ENCODE data around the gene NUDT4.
"Not testable (repeated sequence)": the region's sequence is repeated elsewhere in the genome, so short reads cannot be mapped to it uniquely, and the experiment has no call there.

Gene NUDT4

DNA sequence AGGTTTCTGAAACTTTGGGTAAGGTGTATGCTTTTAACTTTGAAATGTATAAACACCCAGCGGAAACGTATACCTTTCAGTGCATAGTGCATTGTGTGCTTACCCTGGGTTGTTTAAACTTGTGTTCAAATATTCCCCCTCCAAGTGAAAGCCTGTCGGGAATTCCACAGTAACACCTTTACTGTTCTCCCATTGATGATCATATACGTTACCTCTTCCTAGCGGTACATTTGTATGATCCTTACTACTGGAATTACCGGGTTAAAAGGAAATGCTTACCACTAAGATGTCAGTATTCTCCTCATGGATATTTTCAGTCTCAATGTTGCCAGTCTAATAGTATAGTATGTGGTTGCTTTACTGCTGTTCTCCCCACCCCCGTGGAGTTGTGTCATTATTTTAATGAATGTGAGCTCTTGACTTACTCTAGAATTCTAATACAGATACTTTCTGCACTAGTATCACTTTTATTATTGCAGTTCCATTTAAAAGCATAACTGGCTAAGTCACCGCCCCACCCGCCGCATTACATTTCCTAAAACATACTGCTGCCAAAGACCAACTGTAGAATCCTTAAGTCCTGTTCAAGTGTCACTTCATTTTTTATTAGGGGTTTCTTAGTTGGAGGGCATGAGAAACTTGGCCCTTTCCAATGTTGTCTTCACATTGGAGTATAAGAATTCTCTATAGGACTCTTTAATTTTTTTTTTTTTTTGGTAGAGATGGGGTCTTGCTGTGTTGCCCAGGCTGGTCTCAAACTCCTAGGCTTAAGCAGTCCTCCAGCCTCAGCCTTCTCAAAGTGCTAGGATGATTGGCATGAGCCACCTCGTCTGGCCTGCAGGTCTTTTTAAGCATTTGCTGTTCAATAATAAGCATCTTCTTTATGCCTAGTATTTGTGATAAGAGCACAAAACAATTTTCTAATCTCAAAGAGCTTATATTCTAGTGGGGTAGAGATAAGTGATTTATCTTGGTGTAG is 24.9 kb downstream of the NUDT4 start:
- DNase-seq = peak; percentile 48

DNA sequence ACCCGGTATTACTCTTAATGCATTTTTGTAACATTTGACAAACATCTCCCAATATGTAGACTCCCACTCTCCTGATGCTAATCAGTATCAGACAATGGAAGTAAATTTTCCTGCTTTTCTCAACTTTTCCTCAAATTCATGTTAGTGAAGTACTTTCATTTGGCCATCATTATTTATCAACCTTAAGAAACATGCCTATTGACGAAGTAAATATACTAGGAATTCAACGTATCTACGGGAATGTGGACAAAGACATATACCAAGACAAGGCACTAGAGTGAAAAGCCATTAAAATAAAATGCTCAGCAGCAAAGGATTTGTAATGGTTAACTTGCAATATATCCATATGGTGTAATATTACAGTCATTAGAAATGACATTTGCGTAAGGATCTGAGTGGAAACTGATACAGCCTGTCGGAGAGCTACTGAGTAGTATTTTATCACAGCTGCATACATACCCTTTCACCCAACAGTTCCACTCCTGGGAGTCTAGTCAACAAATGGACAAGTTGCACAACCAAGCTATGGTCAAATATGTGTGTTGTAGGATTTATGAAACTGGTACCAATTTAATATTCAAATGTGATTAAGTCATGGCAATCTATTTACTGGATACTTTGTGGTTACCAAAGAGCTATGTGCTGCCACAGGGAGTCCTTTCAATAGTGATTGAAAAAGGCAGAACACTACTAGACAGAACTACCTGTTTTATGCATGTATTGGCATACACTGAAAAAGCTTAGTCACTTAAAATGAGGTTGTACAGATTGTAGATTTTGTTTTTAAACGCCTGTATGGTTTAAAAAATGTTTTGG is 26.5 kb downstream of the NUDT4 start:
- no peak for DNase-seq

- DNase-seq = no peak
Measured at GRCh38 chr12:93404961-93405849, 27.5 kb downstream of the NUDT4 start.

- no peak for DNase-seq
Measured at GRCh38 chr12:93407054-93407962, 29.6 kb downstream of the NUDT4 start.

GRCh38 chr12:93407963-93408283 is 30.2 kb downstream of the NUDT4 start:
- no peak for DNase-seq

- DNase-seq = no peak
Measured at GRCh38 chr12:93408813-93409212, 31.1 kb downstream of the NUDT4 start.

- not testable (repeated sequence) for DNase-seq
Measured at GRCh38 chr12:93409343-93410187, 31.8 kb downstream of the NUDT4 start.

DNA sequence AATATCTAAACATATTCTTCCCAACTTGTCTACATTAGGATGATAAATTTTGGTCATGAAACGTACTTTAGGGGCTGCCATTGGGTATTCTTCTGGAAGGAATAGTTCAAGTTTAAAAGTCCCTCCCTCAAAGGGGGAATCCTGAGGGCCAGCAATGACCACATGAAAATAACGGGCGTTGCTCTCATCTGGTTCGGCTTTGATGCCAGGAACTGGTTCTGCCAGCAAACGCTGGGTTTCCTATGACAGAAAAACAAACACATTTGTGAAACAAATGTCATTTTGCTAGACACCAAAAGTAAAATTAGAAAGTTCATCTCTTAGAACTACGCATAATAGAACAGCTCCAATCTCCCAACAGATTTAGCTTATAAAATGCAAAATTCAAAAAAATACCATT is 33.3 kb downstream of the NUDT4 start:
- not testable (repeated sequence) for DNase-seq

- DNase-seq = not testable (repeated sequence)
Measured at GRCh38 chr12:93412396-93412795, 34.7 kb downstream of the NUDT4 start.

DNA sequence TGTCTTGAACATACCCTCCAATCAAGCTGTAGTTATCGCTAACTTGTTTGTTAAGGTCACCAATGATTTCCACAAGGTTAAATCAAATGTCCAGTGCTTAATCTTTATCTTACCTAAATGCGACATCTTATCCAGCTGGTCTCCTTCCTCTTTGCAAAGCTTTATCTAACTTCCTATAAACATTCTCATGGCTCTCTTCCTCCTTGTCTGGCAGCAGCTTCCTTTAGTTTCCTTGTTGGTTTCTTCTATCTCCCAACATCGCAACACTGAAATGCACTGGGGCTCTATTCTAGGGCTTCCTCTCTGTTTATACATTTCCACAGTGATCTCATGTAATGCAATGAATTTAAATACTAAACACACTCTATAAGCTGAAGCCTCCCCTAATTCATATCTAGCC is 35.3 kb downstream of the NUDT4 start:
- DNase-seq = no peak

- no peak for DNase-seq
Measured at GRCh38 chr12:93415723-93416464, 38.2 kb downstream of the NUDT4 start.

- no peak for DNase-seq
Measured at GRCh38 chr12:93417967-93418480, 40.3 kb downstream of the NUDT4 start.

DNA sequence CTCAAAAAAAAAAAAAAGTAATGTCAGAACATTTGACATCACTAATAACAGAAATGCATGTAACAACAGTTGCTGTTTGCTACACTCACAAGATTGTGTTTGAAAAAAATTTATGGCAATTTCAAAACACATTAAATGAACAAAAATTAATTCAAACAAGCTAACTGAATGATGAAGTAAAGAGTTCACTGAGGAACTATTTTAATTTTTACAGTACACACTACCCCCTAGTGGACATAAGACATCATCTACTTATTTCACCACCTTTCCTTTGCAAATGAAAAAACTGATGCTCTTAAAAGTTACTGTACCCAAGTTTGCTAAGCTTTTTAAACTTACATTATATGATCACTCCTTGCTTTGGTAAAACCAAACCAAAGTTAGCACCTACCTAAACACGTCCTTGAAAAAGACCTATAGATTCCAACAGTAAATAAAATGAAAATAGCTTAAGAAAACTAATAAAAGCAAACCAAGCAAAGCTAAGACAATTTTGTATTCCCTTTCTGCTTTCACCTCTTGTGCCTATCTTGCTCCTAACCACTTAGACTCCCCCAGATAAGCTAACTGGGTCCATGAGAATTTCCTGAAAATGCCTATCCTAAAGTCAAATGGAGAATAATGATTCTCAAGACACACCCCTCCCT is 41.8 kb downstream of the NUDT4 start:
- no peak for DNase-seq

DNA sequence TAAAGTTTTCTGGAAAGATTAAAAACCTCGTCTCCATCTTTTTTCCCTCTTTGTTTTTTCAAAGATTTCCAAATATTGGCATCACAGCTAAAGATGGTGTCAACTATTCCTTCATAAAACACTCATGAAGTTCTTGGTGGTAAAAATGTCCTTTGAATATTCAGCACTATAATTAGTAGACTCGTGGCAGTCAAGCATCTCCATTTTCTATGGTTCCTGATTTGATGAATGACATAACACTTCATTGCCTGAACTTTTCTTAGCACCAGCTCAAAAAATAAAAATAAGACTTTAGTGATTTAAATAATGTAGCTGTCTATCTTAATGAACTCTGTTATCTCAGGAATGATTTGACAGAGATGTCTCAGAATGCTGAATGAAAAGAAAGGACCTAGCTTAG is 44.3 kb downstream of the NUDT4 start:
- DNase-seq = no peak

DNA sequence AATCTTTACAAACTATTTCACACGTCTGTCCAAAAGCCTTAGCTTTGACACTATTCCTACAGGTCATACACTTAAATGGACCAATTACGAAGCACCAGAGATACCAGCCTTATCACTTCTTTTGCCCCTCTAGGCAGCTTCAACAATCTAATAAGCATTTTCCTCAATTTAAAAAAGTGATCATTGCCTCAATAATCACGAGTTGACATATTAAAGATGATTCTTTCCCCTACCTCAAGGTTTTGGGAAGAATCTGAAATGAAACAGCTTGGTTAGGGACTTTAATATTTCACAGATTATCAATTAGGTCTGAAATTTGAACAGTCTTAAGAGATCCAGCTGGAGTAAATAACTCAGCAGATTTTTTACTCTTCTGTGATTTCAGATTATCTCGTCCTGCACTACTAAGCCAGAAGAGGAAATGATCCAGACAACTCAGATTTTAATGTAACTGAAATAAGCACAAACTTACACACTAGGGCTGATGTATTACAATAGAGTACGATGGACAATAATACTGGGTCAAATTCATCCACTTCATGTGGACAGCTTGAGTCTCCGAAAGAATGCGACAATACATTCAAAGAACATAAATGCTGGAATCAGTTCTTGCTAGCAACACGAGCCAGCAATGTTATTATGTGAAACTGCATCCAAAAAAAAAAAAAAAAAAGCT is 48.1 kb downstream of the NUDT4 start:
- no peak for DNase-seq

DNA sequence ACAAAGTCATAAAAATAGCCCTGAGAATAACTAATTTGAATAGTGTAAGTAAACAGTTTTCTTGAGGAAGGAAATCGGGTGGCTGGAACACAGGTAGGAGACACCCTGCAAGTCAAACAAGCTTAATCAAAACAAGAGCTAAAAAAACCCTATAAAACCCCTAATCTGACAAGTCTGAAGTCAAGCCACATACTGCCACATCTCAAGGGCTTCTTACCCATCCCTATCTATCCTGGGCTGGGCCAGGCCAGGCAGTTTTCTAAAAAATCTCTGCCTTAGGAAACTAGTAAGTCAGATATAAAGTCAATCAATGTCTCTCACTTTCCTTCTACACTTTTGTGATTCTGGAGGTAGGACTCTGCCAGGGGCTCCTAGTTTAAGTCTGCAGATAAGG is 48.7 kb downstream of the NUDT4 start:
- DNase-seq = no peak

DNA sequence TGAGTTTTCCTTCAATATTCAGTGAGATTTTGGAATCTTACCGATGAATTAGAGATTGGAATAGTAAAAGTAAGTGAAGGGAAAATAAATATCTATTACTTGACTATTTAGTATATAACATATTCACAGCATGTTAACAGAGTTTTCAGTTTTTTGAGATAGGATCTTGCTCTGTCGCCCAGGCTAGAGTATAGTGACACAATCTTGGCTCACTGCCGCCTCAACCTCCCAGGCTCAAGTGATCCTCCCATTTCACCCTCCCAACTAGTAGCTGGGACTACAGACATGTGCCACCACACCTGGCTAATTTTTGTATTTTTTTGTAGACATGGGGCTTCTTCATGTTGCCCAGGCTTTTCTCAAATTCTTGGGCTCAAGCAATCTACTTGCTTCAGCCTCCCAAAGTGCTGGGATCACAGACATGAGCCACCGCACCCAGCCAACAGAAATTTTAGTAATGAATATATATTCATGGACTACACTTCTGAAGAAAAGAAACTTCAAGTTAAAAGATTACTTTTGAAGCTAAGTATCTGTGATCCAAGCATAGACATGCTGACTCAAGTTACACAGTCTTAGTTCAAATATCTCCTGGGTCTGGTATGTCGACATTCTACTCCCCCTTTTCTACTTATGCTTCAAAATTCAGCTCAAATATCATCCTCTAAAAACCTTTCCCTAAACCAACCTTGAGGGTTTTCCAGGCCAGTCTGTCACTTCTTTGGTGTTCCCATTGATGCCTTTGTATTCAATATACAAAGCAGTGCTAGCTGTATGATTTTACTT is 50.2 kb downstream of the NUDT4 start:
- no peak for DNase-seq

GRCh38 chr12:93429448-93429847 is 51.7 kb downstream of the NUDT4 start:
- DNase-seq = no peak
